ENCODE results near the gene PNPLA3. TPM values are rescaled to one million over a fixed set of nuclear protein-coding genes. Genes with fewer than 3 reads are reported as not detected.

The PNPLA3 gene
- total and polyA plus RNA-seq, 9 of the 15 experiments (the other 6 are each of a cell fraction or from before 2014, with no cell fraction given), result 0.20 to 0.48 (median 0.38) TPM; not detected in 6

GRCh38 chr22:43883719-43884415, 39.7 kb upstream of the PNPLA3 start:
- CTCF ChIA-PET (ENCODE audit: low intra/inter-chr PET ratio), result interaction anchor here (0.6 kb wide), 1 partner anchor 767 kb away, joined by 3 read pairs; no protein-coding TSS in a partner anchor
- no peak overlapping the region for H3K4me3 ChIP-seq
- ATAC-seq (no peak), DNase-seq (ENCODE audit: extremely low read depth in 1 of 4, low spot score in 3 of 4) (no peak), FAIRE-seq (no peak)
- H3K4me1 ChIP-seq (replicated peaks in 1 of 2; ENCODE audit: control insufficient read depth in 2 of 2, insufficient read depth in 2 of 2, low read length in 2 of 2), result no peaks in the 10 kb centered on the region; a peak in 1 of 5 replicates
- no peaks in the 10 kb centered on the region for H3K9me3 ChIP-seq (replicated peaks; ENCODE audit: control insufficient read depth, insufficient read depth, low read depth, low read length)
- H3K27me3 ChIP-seq (ENCODE audit: control insufficient read depth in 2 of 2, insufficient read depth in 2 of 2, low read length in 2 of 2), result no peaks in the 10 kb centered on the region; a peak in 1 of 5 replicates
- H3K9ac ChIP-seq (ENCODE audit: insufficient read depth in 1 of 2, low read depth in 2 of 2, low read length in 2 of 2), result no peak overlapping the region
- POLR2A ChIA-PET, result no interaction called here
- no peaks in the 10 kb centered on the region for H3K9me1 ChIP-seq (ENCODE audit: control insufficient read depth, insufficient read depth, low read length)
- no peak overlapping the region for H3K4me2 ChIP-seq (ENCODE audit: insufficient read depth, low read length)
- intact Hi-C loops (cut with micrococcal nuclease) (loop anchor here (10.0 kb wide), 1 partner anchor 741 kb away; no protein-coding TSS in a partner anchor), in situ Hi-C loops (cut with MboI) (no loop called here)
- no peak overlapping the region for H2AFZ ChIP-seq (ENCODE audit: low read depth, low read length)
- no peaks in the 10 kb centered on the region for H3K36me3 ChIP-seq (ENCODE audit: control insufficient read depth, insufficient read depth, low read length)
- no peaks in the 10 kb centered on the region; the same call in 1 of the 2 replicates for H4K20me1 ChIP-seq (replicated peaks; ENCODE audit: control insufficient read depth, insufficient read depth, low read length)
- no peak for TF ChIP-seq ZFP30 (CRISPR knock-in tag; IDR thresholded peaks at IDR 0.05; ENCODE audit: borderline replicate concordance)
- no peak for TF ChIP-seq SMARCC2 (IDR thresholded peaks at IDR 0.05; ENCODE audit: low read depth)
- no peak for TF ChIP-seq MEIS2 (IDR thresholded peaks at IDR 0.05; ENCODE audit: partially characterized antibody)
- TF ChIP-seq PML (IDR thresholded peaks at IDR 0.05; ENCODE audit: low read length), result no peak
- TF ChIP-seq ZNF165 (CRISPR knock-in tag; IDR thresholded peaks at IDR 0.05; ENCODE audit: borderline replicate concordance), result no peak
- no peak for TF ChIP-seq ID3 (CRISPR knock-in tag; IDR thresholded peaks at IDR 0.05)
- TF ChIP-seq ID3 (tag; IDR thresholded peaks at IDR 0.05), result no peak
- no peak for TF ChIP-seq ZNF316 (IDR thresholded peaks at IDR 0.05)
- TF ChIP-seq ASH1L (IDR thresholded peaks at IDR 0.05; ENCODE audit: borderline replicate concordance, low read depth, partially characterized antibody), result no peak
- TF ChIP-seq SRSF9 (IDR thresholded peaks at IDR 0.05; ENCODE audit: borderline replicate concordance, low read depth, low read length), result no peak
- no peak for TF ChIP-seq XRCC4 (IDR thresholded peaks at IDR 0.05; ENCODE audit: extremely low read depth, insufficient read depth, insufficient read length)
- no peak for TF ChIP-seq SP2 (IDR thresholded peaks at IDR 0.05; ENCODE audit: extremely low read depth, low read depth, low read length, poor library complexity, severe bottlenecking)
- TF ChIP-seq MXD1 (CRISPR knock-in tag; IDR thresholded peaks at IDR 0.05; ENCODE audit: borderline replicate concordance, poor library complexity, severe bottlenecking), result no peak
- no peak for TF ChIP-seq SMARCA4 (IDR thresholded peaks at IDR 0.05)
- 2% methylated on average over 7 of the region's 17 CpGs for WGBS (ENCODE audit: insufficient coverage, low coverage, missing lambda C conversion rate)
- H3K79me2 ChIP-seq (ENCODE audit: control insufficient read depth, insufficient read depth, low read length), result no peaks in the 10 kb centered on the region
- no peak overlapping the region for H3K27ac ChIP-seq (ENCODE audit: extremely low read depth, low read depth, low read length)
- no TSS peak for BruUV-seq (replicated peaks)

All from K562 (cell line).